Loucy (cell line): Measurements from ENCODE around the gene PLEKHA6.

Source experiments
- H2AFZ ChIP-seq: fragments of 200-600 bp; sonication (generic); 2 replicates; pipeline ENCODE4 v1.6.0; 2016; ENCODE audit warnings: antibody characterized with exemption, mild to moderate bottlenecking, low read length, moderate library complexity
- H3F3A ChIP-seq: fragments of 200-600 bp; 2 replicates; pipeline ENCODE4 v1.6.0; 2016; ENCODE audit warnings: antibody characterized with exemption, low read depth, mild to moderate bottlenecking
- H3K27me3 ChIP-seq: fragments of 200-600 bp; sonication (generic); 2 replicates; pipeline ENCODE4 v1.6.1; 2014; ENCODE audit warnings: low read length, mild to moderate bottlenecking; ENCODE audit not compliant: insufficient read depth, poor library complexity, severe bottlenecking
- H3K36me3 ChIP-seq: fragments of 200-600 bp; sonication (generic); 2 replicates; pipeline ENCODE4 v1.6.1; 2016; ENCODE audit warnings: low read length; ENCODE audit not compliant: insufficient read depth
- H3K4me1 ChIP-seq: fragments of 200-600 bp; sonication (generic); 2 replicates; pipeline ENCODE4 v1.5.1; 2014; ENCODE audit warnings: low read length, mild to moderate bottlenecking; ENCODE audit not compliant: insufficient read depth, poor library complexity, severe bottlenecking
- H3K4me2 ChIP-seq: fragments of 200-600 bp; sonication (generic); 2 replicates; pipeline ENCODE4 v1.6.0; 2014; ENCODE audit warnings: antibody characterized with exemption, low read length, low read depth, mild to moderate bottlenecking; ENCODE audit not compliant: poor library complexity, severe bottlenecking
- H3K4me3 ChIP-seq: fragments of 200-600 bp; sonication (generic); 2 replicates; pipeline ENCODE4 v1.5.1; 2014; ENCODE audit warnings: low read length, mild to moderate bottlenecking, mixed read lengths; ENCODE audit not compliant: poor library complexity, severe bottlenecking
- H3K79me2 ChIP-seq: fragments of 200-600 bp; sonication (generic); 2 replicates; pipeline ENCODE4 v1.6.1; 2014; ENCODE audit warnings: low read length; ENCODE audit not compliant: insufficient read depth
- H3K9ac ChIP-seq: fragments of 200-600 bp; sonication (generic); 2 replicates; pipeline ENCODE4 v1.6.0; 2014; ENCODE audit warnings: mild to moderate bottlenecking, low read depth, low read length, moderate library complexity; ENCODE audit not compliant: poor library complexity, severe bottlenecking
- H3K9me2 ChIP-seq: fragments of 200-600 bp; sonication (generic); replicated peaks from 2 replicates; pipeline ENCODE4 v1.6.1; 2016; ENCODE audit warnings: low read depth, low read length, mixed read lengths
- H3K9me3 ChIP-seq: fragments of 200-600 bp; sonication (generic); 2 replicates; pipeline ENCODE4 v1.6.1; 2014; ENCODE audit warnings: mild to moderate bottlenecking, antibody characterized with exemption, low read length, low read depth; ENCODE audit not compliant: insufficient read depth
- H4K20me1 ChIP-seq: fragments of 200-600 bp; sonication (generic); 2 replicates; pipeline ENCODE4 v1.6.0; 2014; ENCODE audit warnings: antibody characterized with exemption, low read length, mild to moderate bottlenecking; ENCODE audit not compliant: insufficient read depth, poor library complexity, severe bottlenecking
- CTCF ChIP-seq: fragments of 200-600 bp; sonication (generic); conservative IDR thresholded peaks from 2 replicates; pipeline ENCODE4 v1.5.1; 2014; ENCODE audit warnings: mild to moderate bottlenecking, antibody characterized with exemption, low read length
- EZH2phosphoT487 ChIP-seq: fragments of 200-600 bp; IDR thresholded peaks from 2 replicates; pipeline ENCODE4 v1.6.1; 2018; ENCODE audit warnings: antibody characterized with exemption, mild to moderate bottlenecking, moderate library complexity, borderline replicate concordance

PLEKHA6 gene

GRCh38 chr1:204360314-204360713 is 585 bp upstream of the PLEKHA6 start:
- H3K79me2 ChIP-seq, result no peaks in the 10 kb centered on the region
- H3F3A ChIP-seq, result no peaks in the 10 kb centered on the region
- TF ChIP-seq EZH2phosphoT487 (no peak), CTCF (no peak)
- no peak overlapping the region for H3K4me2 ChIP-seq
- H3K9ac ChIP-seq, result no peak overlapping the region
- H3K4me1 ChIP-seq, result peaks cover 28% of the 10 kb centered on the region
- no peaks in the 10 kb centered on the region for H3K9me3 ChIP-seq
- no peak overlapping the region for H2AFZ ChIP-seq
- no peak overlapping the region for H3K4me3 ChIP-seq
- no peaks in the 10 kb centered on the region for H3K36me3 ChIP-seq
- H3K9me2 ChIP-seq, result no peaks in the 10 kb centered on the region
- no peaks in the 10 kb centered on the region for H4K20me1 ChIP-seq
- no peaks in the 10 kb centered on the region for H3K27me3 ChIP-seq

GRCh38 chr1:204359131-204359473 is 627 bp downstream of the PLEKHA6 start:
- Histone ChIP-seq H3K9me2 (no peaks in the 10 kb centered on the region), H3F3A (no peaks in the 10 kb centered on the region), H3K9ac (no peak overlapping the region), H3K36me3 (no peaks in the 10 kb centered on the region), H3K27me3 (no peaks in the 10 kb centered on the region), H3K4me1 (peaks cover 26% of the 10 kb centered on the region), H4K20me1 (no peaks in the 10 kb centered on the region), H2AFZ (0 out of 2 replicates have a peak overlapping the region, but pooled peaks have one; percentile 51), H3K9me3 (no peaks in the 10 kb centered on the region), H3K4me2 (peak overlapping the region; percentile 64), H3K4me3 (peak overlapping the region; percentile 32), H3K79me2 (no peaks in the 10 kb centered on the region)
- TF ChIP-seq CTCF (no peak), EZH2phosphoT487 (no peak)

DNA sequence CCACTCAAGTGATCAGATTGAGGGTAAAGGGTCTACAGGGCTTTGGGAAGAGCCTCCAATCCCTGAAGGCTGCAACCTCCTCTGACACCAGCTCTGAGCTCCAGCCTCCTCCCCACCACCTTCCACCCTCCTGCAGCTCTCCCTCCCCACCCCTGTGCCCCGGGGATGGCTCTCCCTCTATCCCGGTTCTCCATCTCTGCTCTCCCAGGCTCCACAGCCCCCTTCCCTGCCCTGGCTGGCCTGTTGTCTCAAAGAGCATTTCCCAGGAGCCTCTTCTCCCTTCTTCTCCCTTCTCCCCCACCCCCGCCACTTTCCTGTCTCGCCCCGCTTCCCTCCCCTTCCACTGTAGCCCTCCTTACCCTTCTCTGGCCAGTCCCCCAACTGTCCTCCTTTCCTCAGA is 1.1 kb downstream of the PLEKHA6 start:
- H3K9me3 ChIP-seq, result no peaks in the 10 kb centered on the region
- no peaks in the 10 kb centered on the region for H4K20me1 ChIP-seq
- H3K9me2 ChIP-seq, result no peaks in the 10 kb centered on the region
- H3K4me2 ChIP-seq, result no peak overlapping the region
- no peaks in the 10 kb centered on the region for H3F3A ChIP-seq
- H3K27me3 ChIP-seq, result no peaks in the 10 kb centered on the region
- TF ChIP-seq EZH2phosphoT487, result no peak
- no peak for TF ChIP-seq CTCF
- H3K79me2 ChIP-seq, result no peaks in the 10 kb centered on the region
- H3K4me1 ChIP-seq, result peaks cover 23% of the 10 kb centered on the region
- H3K9ac ChIP-seq, result no peak overlapping the region
- no peak overlapping the region for H3K4me3 ChIP-seq
- no peaks in the 10 kb centered on the region for H3K36me3 ChIP-seq
- H2AFZ ChIP-seq, result no peak overlapping the region
